ENCODE results near the gene SMIM22.

Gene SMIM22

DNA sequence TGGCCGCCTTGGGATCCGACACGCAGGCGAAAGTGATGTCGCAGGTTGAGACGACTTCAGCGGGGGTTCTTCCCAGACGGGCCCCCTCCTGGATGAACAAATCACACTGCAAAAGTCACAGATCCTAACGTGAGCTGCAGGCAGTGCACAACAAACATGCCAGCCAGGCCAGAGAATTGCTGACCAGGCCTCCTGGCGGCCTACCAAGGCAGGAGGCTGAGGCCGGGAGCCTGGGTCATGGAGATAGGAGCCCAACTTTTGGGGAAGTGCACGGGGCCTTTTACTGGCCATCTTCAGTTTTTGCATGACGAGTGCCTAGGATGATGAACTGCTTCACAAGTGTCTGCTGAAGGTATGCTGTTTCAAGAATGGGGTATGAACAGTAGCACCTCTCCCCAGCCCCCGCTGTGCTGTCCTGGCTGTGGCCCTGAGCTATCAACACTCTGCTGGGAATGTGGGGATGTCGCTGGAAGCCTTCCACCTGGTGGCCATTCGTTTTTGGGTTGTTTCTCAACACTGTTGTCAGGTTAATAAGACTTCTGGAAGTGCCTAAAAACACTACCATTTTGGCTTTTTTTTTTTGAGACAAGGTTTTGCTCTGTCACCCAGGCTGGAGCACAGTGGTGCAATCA lies 19.5 kb downstream of the SMIM22 start:
- DNase-seq (ENCODE audit: low read depth in 3 of 3): no peak

DNA sequence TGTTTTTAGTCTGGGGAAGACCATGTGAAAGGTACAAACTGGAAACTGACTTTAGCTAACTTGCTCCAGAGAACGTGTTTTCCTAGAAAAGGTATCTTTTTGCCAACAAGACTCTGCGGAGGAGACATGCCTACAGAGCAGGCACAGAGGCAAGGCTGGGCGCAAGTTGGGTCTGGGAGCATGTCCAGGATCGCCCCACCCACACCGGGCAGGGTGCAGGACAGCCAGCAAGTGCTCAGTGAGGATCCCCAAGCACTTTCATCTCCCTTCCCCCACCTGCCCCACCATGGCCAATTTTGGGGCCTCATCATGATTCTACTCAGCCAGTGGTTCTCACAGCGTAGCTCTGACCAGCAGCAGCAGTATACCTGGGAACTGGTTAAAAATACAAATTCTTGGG lies 25.5 kb downstream of the SMIM22 start:
- no peak for DNase-seq (ENCODE audit: low read depth in 3 of 3)

DNA sequence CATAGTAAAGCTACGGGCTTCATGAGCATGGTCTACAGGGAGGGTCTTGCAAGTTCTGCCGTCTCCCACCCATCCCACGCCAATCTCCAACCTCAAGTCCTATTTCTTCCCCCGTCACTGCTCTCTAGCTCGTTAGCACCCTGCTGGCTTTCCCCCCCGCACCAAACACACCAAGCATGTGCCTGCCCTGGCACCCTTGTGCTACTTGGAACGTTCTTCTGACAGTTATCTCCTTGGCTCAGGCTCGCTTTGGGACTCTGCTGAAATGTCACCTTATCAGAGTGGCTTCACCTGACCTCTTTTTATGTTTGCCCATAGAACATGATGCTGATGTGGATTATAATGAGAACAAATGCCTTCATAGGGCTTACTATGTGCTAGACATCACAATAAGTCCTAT lies 30.0 kb downstream of the SMIM22 start:
- DNase-seq (ENCODE audit: low read depth in 3 of 3): no peak

GRCh38 chr16:4826526-4826925 lies 31.4 kb downstream of the SMIM22 start:
- no peak for DNase-seq (ENCODE audit: low read depth in 3 of 3)

DNA sequence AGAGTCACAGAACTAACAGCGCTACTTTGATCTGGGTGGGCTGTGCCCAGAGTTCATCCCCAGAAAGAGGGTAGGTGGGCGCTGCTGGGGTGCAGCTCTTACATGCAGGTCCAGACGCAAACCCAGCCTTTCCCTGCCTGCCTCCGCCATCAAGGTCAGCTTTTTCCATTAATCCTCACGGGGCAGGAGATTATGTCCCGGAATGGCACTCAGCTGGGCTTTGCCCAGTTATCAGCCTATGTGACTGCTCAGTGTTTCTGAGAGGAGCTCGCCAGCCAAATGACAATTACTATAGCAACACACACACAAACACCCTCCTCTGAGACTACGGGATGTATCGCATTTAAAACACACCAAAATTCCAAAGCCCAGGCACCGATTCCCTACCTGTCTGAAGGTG lies 31.8 kb downstream of the SMIM22 start:
- DNase-seq (ENCODE audit: low read depth in 3 of 3): no peak

DNA sequence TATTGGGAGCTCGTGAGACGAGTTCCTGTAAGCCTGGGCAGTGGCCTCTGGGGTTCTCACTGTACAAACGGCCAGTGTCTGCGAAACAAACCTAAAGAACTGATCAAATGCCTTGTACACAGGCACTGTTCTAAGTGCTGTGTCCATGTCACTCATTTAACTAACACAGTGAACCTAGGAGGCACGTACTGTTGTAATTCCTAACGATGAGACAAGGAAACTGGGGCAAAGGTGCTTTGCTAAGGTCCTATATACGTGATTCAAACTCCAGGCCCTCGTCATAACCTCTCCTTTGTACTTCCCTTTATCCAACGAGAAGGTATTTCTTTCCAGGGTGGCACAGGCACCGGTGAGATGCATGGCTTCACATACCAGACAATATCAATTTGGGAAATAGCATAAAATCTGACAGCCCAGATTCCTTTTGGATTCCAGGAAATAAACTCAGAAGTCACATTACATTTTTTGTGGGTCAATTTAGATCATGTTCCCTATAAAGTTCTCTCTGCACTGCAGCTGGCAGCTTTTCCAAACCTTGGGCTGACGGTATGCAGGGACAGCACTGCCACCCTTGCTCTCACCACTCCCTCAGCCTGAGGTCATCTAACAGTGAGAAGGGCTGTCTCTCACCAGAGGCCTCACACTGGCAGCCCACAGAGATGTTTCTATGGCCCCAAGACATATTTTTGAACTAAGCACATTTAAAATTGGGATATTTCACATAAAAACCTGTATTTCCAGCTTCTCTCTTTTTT lies 33.6 kb downstream of the SMIM22 start:
- no peak for DNase-seq (ENCODE audit: low read depth in 3 of 3)

DNA sequence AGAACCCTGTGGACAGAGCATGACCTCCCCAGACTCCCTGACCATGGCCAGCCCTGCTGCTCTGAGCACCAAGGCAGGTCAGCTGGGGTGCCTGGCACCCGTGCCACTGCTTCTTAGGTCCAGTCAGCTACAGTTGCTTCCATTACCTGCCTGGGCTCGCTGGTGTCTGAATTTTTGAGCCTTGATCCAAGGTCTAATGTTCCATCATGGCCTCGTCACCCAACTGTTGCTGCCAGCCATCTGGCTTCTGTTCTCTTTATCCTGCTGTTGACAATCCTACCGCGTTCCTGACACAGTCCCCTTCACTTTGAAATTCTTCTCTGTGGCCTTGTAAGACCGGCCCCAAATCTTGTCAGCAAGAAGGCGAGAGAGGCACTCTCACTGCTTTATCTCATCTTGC lies 35.2 kb downstream of the SMIM22 start:
- no peak for DNase-seq (ENCODE audit: low read depth in 3 of 3)

GRCh38 chr16:4831616-4832015 lies 36.4 kb downstream of the SMIM22 start:
- no peak for DNase-seq (ENCODE audit: low read depth in 3 of 3)

GRCh38 chr16:4832698-4833343 lies 37.7 kb downstream of the SMIM22 start:
- no peak for DNase-seq (ENCODE audit: low read depth in 3 of 3)

GRCh38 chr16:4833584-4833983 lies 38.4 kb downstream of the SMIM22 start:
- no peak for DNase-seq (ENCODE audit: low read depth in 3 of 3)

DNA sequence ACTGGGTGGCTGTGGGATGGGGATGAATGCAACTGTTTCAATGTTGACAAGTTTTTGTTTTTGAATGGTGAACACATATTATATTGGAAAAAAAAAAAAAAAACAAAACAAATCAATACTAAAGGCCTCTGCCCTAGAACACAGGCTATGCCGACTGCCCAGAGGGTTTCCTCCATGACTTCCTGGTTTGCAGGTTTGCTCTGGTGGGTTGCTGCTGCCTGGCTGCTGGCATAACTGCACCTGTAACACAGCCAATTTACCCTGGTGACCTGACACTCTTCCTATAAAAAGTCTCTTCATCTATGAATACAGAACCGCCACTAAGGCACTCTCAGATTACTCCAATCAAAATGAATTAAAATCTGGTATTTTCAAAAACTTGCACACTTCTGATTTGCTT lies 41.6 kb downstream of the SMIM22 start:
- no peak for DNase-seq (ENCODE audit: low read depth in 3 of 3)

GRCh38 chr16:4837733-4838501 lies 42.7 kb downstream of the SMIM22 start:
- DNase-seq (ENCODE audit: low read depth in 3 of 3): no peak

DNA sequence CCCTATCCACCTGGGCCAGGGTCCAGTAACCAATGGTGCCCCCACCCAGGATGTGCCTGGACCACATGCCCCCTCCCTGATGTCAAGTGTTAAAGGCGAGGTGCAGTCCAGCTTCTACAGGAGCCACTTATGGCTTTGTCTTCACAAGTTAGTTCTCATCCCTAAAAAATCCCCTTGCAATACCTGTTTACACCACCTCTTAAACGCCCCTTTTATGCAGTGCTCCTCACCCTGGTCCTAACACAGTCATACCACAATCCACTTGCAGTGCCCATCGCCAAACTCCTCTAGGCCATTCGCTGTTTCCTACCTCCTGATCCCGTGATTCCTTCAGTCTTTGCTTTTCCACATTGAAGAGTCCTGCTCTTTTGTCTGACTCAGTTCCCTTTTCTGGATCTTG lies 44.8 kb downstream of the SMIM22 start:
- no peak for DNase-seq (ENCODE audit: low read depth in 3 of 3)

- no peak for DNase-seq (ENCODE audit: low read depth in 3 of 3)
These were observed 45.8 kb downstream of the SMIM22 start for GRCh38 chr16:4840984-4841383.

Data from stimulated activated CD4-positive, alpha-beta T cell treated with anti-CD3 and anti-CD28 coated beads, TNF-alpha, amount 100 ng/mL, for 48 hours (primary cell).